Measurements from ENCODE around the gene SLC44A1.
"Not testable (repeated sequence)": the region's sequence is repeated elsewhere in the genome, so short reads cannot be mapped to it uniquely, and the experiment has no call there.

The SLC44A1 gene

GRCh38 chr9:105242062-105242461 lies 2.4 kb upstream of the SLC44A1 start:
- no peak for FAIRE-seq
- no peak for DNase-seq (ENCODE audit: insufficient read length, low spot score)

GRCh38 chr9:105242557-105242956 lies 1.9 kb upstream of the SLC44A1 start:
- peak; percentile 59 for FAIRE-seq
- no peak for DNase-seq (ENCODE audit: insufficient read length, low spot score)

- FAIRE-seq = peak; percentile 18
These were observed 1.3 kb upstream of the SLC44A1 start for GRCh38 chr9:105243015-105243686.

GRCh38 chr9:105244734-105245028 lies 230 bp downstream of the SLC44A1 start:
- no peak for FAIRE-seq
- peak; percentile 42 for DNase-seq (ENCODE audit: insufficient read length, low spot score)

More at GRCh38 chr9:105243015-105243686, 1.3 kb upstream of the SLC44A1 start:
- no peak for DNase-seq (ENCODE audit: insufficient read length, low spot score)

GRCh38 chr9:105245029-105245890 lies 809 bp downstream of the SLC44A1 start:
- peak; percentile 85 for FAIRE-seq
- DNase-seq (ENCODE audit: insufficient read length, low spot score) = no peak

GRCh38 chr9:105245891-105246161 lies 1.4 kb downstream of the SLC44A1 start:
- DNase-seq (ENCODE audit: insufficient read length, low spot score) (no peak), FAIRE-seq (no peak)

- FAIRE-seq (no peak), DNase-seq (ENCODE audit: insufficient read length, low spot score) (no peak)
These were observed 2.3 kb downstream of the SLC44A1 start for GRCh38 chr9:105246656-105247173.

- no peak for DNase-seq (ENCODE audit: insufficient read length, low spot score)
These were observed 4.2 kb downstream of the SLC44A1 start for GRCh38 chr9:105248691-105249090.

GRCh38 chr9:105251133-105251532 lies 6.7 kb downstream of the SLC44A1 start:
- no peak for FAIRE-seq
- DNase-seq (ENCODE audit: insufficient read length, low spot score) = no peak

More at GRCh38 chr9:105248691-105249090, 4.2 kb downstream of the SLC44A1 start:
- no peak for FAIRE-seq

- FAIRE-seq (no peak), DNase-seq (ENCODE audit: insufficient read length, low spot score) (no peak)
These were observed 7.4 kb downstream of the SLC44A1 start for GRCh38 chr9:105251733-105252404.

- no peak for DNase-seq (ENCODE audit: insufficient read length, low spot score)
- FAIRE-seq = no peak
These were observed 7.9 kb downstream of the SLC44A1 start for GRCh38 chr9:105252405-105252756.

- DNase-seq (ENCODE audit: insufficient read length, low spot score) = no peak
- FAIRE-seq = peak; percentile 71
These were observed 9.8 kb downstream of the SLC44A1 start for GRCh38 chr9:105254226-105254625.

GRCh38 chr9:105255421-105255820 lies 11.0 kb downstream of the SLC44A1 start:
- FAIRE-seq = peak; percentile 69
- no peak for DNase-seq (ENCODE audit: insufficient read length, low spot score)

- DNase-seq (ENCODE audit: insufficient read length, low spot score); FAIRE-seq: not testable (repeated sequence)
These were observed 12.1 kb downstream of the SLC44A1 start for GRCh38 chr9:105256569-105256968.

GRCh38 chr9:105257809-105258208 lies 13.4 kb downstream of the SLC44A1 start:
- FAIRE-seq (no peak), DNase-seq (ENCODE audit: insufficient read length, low spot score) (no peak)

- FAIRE-seq (peak; percentile 94), DNase-seq (ENCODE audit: insufficient read length, low spot score) (no peak)
These were observed 13.8 kb downstream of the SLC44A1 start for GRCh38 chr9:105258225-105258737.

- no peak for FAIRE-seq
These were observed 14.8 kb downstream of the SLC44A1 start for GRCh38 chr9:105259274-105259673.

GRCh38 chr9:105259731-105260612 lies 15.5 kb downstream of the SLC44A1 start:
- no peak for DNase-seq (ENCODE audit: insufficient read length, low spot score)
- FAIRE-seq = peak; percentile 82

More at GRCh38 chr9:105259274-105259673, 14.8 kb downstream of the SLC44A1 start:
- no peak for DNase-seq (ENCODE audit: insufficient read length, low spot score)

- FAIRE-seq = no peak
- DNase-seq (ENCODE audit: insufficient read length, low spot score) = no peak
These were observed 18.0 kb downstream of the SLC44A1 start for GRCh38 chr9:105262497-105262896.

GRCh38 chr9:105264380-105264779 lies 19.9 kb downstream of the SLC44A1 start:
- peak; percentile 70 for FAIRE-seq
- no peak for DNase-seq (ENCODE audit: insufficient read length, low spot score)

Measured in GM19239 (cell line).